Activated effector memory CD4-positive, alpha-beta T cell treated with Interleukin-2 at 50 U/mL for 16 hours (primary cell): ENCODE results near the gene CSF3R.
"Not testable (repeated sequence)": the region's sequence is repeated elsewhere in the genome, so short reads cannot be mapped to it uniquely, and the experiment has no call there.

Experiments
- DNase-seq: peaks from one replicate; pipeline ENCODE4 v3.0.0-alpha.2; 2020

CSF3R gene

GRCh38 chr1:36481091-36481490 lies 1.6 kb downstream of the CSF3R start:
- DNase-seq, result no peak

- DNase-seq, result no peak
Observed at GRCh38 chr1:36480161-36480560, 2.6 kb downstream of the CSF3R start.

GRCh38 chr1:36479505-36480051 lies 3.1 kb downstream of the CSF3R start:
- no peak for DNase-seq

GRCh38 chr1:36477615-36478014 lies 5.1 kb downstream of the CSF3R start:
- DNase-seq, result not testable (repeated sequence)

GRCh38 chr1:36476945-36477344 lies 5.8 kb downstream of the CSF3R start:
- no peak for DNase-seq

- no peak for DNase-seq
Observed at GRCh38 chr1:36475910-36476604, 6.7 kb downstream of the CSF3R start.

- no peak for DNase-seq
Observed at GRCh38 chr1:36475341-36475740, 7.4 kb downstream of the CSF3R start.

- DNase-seq, result no peak
Observed at GRCh38 chr1:36472656-36473055, 10.1 kb downstream of the CSF3R start.

GRCh38 chr1:36471830-36472641 lies 10.7 kb downstream of the CSF3R start:
- no peak for DNase-seq

- DNase-seq, result no peak
Observed at GRCh38 chr1:36469163-36469562, 13.6 kb downstream of the CSF3R start.

- DNase-seq, result no peak
Observed at GRCh38 chr1:36467700-36468455, 14.8 kb downstream of the CSF3R start.

- DNase-seq, result no peak
Observed at GRCh38 chr1:36467027-36467410, 15.7 kb downstream of the CSF3R start.

GRCh38 chr1:36466370-36467026 lies 16.2 kb downstream of the CSF3R start:
- DNase-seq, result no peak

GRCh38 chr1:36465731-36466369 lies 16.9 kb downstream of the CSF3R start:
- no peak for DNase-seq

- DNase-seq, result no peak
Observed at GRCh38 chr1:36464605-36465393, 17.9 kb downstream of the CSF3R start.

- peak; percentile 90 for DNase-seq
Observed at GRCh38 chr1:36463803-36464604, 18.7 kb downstream of the CSF3R start, which contains the start of gene MRPS15. Gene MRPS15 (minus strand): TSS chr1:36464384. CDS start chr1:36464275, 109 bp downstream.

- DNase-seq, result no peak
Observed at GRCh38 chr1:36463463-36463802, 19.3 kb downstream of the CSF3R start.

- DNase-seq, result no peak
Observed at GRCh38 chr1:36458910-36459309, 23.8 kb downstream of the CSF3R start.

GRCh38 chr1:36457691-36458090 lies 25.0 kb downstream of the CSF3R start:
- DNase-seq, result no peak

GRCh38 chr1:36456391-36456928 lies 26.3 kb downstream of the CSF3R start:
- no peak for DNase-seq
